A172 (cell line): Measurements from ENCODE around the gene DGCR6L. TPM values are rescaled to one million over a fixed set of nuclear protein-coding genes. Genes with fewer than 3 reads are reported as not detected.
"Not testable (repeated sequence)": the region's sequence is repeated elsewhere in the genome, so short reads cannot be mapped to it uniquely, and the experiment has no call there.

Experiments
- DNase-seq: peaks from one replicate; pipeline ENCODE4 v3.0.0-alpha.2; 2015; ENCODE audit warnings: low spot score
- total RNA-seq: library from RNA; depleted of rRNA; stranded (reverse); fragments of >200 nt; shearing (Covaris generic); gene quantifications from 2 replicates; pipeline ENCODE4 v1.2.3, GENCODE V29; 2014

DGCR6L gene
- total RNA-seq, 1 experiment from 2014 or later = 43.7 TPM

DNA sequence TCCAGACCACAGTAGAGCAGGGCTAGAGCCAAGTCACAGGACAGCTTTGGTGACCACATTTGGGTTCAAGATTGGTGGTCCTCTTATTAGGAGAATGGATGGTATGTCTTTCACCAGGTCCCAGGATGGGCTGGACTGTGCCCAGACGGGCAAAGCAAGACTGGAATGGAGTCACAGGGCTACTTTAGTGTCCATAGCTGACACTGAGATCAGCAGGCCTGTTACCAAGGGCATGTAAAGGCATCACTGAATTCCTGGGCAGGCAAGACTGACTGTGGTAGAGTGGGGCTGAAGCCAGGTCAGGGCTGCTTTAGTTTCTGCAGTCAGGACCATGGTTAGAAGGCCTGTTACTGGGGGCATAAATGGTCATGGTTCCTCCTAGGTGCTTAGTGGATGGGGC is 6.1 kb upstream of the DGCR6L start:
- not testable (repeated sequence) for DNase-seq

DNA sequence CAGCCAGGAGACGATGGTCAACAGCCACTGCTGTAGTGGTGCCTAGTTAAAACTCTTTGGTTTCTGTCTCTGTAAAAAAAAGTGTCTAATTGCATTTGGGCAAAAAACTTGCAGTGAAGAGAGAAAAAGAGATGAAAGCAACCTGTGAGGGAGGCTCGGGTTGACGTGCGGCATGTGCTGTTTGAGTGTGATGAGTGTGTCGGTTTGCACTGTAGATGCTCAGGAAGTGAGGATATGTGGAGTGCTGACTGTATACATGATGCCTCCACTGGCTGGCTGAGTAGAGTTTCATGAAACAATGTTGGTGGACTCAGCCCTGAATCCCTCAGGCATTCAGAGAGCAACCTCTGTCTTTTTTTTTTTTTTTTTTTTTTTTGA is 4.3 kb upstream of the DGCR6L start:
- no peak for DNase-seq

- not testable (repeated sequence) for DNase-seq
Measured at GRCh38 chr22:20321552-20322211, 1.8 kb upstream of the DGCR6L start.

DNA sequence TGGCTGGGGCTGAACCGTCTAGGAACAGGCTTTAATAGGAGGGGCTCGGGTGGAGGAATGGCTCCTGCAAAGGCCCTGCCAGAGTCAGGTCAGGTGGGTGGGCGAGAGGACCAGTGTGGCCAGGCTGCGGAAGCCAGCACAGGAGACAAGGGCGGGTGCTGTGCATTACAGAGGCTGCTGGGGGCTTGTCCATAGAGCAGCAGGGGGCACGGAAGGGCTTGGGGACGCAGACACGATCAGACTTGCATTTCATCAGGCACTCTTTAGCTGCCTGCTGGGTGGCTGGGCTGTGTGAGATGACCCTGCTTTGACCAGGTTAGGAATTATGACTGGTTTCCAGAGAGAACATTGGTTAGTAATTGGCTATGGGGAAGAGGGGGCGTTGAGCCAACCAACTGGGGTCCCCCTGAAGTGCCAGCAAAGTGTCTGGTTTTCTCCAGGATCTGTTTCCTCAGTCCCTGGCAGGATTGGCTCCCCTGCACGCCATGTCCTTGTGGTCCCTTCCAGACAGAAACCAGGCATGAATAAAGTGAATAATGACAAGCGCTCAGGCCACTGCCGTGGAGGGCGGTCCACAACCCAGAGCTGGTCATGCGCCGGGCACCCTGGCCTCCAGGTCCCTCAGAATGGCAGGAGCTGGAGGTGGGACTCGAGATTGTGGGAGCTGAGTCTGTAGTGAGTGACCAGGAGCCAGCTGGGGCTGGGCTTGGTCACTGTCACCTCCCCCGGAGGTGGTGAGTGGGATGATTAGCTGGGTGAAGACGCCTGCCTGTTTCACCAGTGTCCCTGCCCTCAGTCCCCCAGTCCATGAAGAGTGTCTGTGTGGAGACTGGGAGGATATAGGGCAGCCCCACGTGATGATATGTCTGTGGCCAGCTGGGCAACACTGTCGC is 1.0 kb upstream of the DGCR6L start:
- not testable (repeated sequence) for DNase-seq

- DNase-seq = no peak
Measured at GRCh38 chr22:20319041-20319744, 667 bp downstream of the DGCR6L start.

GRCh38 chr22:20318043-20318688 is 1.7 kb downstream of the DGCR6L start:
- not testable (repeated sequence) for DNase-seq

GRCh38 chr22:20317402-20318042 is 2.3 kb downstream of the DGCR6L start:
- not testable (repeated sequence) for DNase-seq

GRCh38 chr22:20316844-20317401 is 2.9 kb downstream of the DGCR6L start:
- DNase-seq = no peak

DNA sequence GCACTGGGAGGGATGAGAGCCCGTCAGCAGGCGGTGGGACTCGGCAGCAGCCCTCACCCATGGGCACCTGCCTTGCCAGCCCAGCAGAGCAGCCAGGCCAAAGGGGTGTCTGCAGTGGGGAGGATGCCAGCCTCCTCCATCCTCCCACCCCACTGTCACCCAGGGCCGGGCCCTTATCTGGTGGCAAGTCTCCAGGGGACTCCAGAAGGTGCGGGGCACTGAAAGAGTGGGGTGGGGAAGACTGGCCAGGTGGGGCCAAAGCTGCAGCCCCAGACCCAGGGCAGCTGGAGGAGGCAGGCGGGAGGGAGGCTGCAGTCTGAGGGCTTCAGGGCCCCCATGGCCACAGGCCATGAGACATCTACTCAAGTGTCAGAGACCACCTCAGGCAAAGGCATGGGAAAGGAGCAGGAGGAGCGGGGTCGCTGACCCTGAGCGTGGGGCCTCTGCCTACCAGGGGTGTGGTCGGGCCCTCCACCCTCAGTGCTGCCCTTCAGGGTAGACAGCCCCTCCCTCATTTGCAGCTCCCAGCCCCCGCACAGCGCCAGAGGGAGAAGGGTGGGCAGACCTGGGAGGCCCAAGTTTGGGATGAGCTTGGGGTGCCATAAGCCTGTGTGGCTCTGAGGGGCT is 3.5 kb downstream of the DGCR6L start:
- DNase-seq = no peak

DNA sequence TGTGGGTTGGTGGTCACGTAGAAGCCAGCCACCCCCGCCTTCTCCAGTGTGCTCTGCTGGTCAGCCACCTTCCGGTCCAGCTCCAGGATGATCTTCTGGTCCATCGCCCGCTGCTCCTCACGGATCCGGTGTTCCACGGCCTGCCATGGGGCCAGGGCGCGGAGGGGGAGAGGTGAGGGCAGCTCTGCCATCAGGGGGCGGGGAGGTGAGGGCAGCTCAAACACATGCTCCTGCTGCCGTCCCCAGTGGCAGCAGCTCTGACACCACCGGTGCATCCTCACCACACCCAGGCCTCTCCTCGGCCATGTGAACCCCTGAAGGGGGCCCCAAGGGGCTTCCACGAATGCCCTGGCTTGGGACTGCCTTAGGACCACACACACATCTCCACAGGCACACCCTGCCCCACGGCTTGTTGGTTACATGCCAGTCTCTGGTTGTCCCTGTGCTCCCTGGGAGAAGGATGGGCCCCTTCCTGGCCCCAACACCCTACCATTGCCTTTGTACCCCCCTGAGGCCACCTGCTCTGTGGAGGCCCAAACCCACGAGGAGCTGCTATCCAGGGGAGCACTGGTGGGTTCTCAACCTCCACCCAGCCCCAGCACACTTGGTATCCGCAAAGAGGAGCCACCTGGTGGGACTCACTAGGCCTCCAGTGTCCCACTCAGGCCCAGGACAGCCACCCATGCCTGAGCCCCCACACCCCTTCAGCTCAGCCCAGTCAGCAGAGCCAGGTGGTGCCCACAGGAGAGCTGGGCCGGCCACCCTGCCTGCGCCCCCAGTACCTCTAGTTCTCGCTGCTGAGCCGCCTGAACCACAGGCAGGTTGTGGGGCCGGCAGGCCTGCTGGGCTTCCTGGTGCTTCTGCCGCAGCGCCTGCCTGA is 4.3 kb downstream of the DGCR6L start:
- no peak for DNase-seq

- DNase-seq = not testable (repeated sequence)
Measured at GRCh38 chr22:20314741-20315336, 5.0 kb downstream of the DGCR6L start.

DNA sequence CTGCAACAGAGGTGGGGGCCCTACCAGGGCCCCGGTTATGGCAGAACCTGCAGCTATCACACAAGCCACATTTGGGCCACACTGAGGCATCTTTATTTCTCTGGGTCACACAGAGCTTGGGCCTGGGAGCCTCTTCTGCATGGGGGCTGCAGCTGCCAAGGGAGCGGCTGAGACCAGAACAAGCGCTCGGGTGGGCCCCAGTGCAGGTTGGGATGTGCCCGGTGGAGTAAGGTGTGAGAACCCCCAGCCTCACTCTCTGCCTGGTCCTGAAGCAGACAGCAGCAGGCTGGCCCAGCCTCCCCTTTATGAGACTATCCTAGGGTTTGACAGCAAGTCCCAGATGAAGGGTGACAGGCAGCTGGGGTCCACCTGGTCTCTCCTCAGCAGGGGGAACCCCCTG is 5.7 kb downstream of the DGCR6L start:
- not testable (repeated sequence) for DNase-seq

GRCh38 chr22:20313306-20314077 is 6.4 kb downstream of the DGCR6L start:
- DNase-seq = not testable (repeated sequence)

DNA sequence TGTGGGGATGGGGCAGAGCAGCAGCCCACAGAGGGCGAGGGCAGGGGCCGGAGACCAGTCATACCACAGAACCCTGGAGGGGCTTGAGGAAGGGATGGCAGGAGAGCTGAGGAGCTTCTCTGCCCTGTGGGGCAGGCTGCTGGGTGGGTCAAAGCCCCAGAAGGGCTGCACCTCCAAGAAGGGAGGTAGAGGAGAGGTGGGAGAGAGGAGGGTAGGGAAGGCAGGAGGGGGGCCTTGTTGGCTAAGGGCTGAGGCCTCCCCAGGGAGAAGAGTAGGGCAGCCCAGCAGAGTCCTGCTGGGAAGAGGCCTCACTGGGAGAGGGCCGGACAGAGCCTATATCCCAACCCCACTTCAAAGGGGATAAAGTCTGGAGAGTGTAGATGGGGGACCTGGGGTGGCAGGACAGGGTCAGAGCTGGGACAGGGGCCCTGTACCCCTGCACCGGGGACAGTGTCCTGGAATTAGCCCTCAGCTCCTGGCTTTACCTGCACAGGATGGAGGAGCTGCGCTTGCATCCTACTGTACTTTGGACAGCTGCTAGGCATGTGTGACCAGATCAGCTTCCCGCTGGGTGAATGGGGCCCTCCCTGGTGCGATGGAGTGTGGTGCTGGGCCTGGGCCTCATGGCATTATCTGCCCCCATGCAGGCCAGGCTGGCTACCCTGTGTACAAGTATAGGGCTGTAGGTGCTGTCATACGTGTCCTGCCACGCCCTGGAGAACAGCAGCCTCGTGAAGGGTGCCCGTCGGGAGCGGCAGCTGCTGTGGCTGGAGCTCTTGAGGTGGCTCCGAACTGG is 7.3 kb downstream of the DGCR6L start:
- no peak for DNase-seq

- not testable (repeated sequence) for DNase-seq
Measured at GRCh38 chr22:20311249-20312062, 8.4 kb downstream of the DGCR6L start.

- DNase-seq = not testable (repeated sequence)
Measured at GRCh38 chr22:20310773-20311172, 9.1 kb downstream of the DGCR6L start.

GRCh38 chr22:20310180-20310579 is 9.7 kb downstream of the DGCR6L start:
- DNase-seq = not testable (repeated sequence)
